HCT116 (cell line): ENCODE data around the gene MCRIP1. TPM values are rescaled to one million over a fixed set of nuclear protein-coding genes. Genes with fewer than 3 reads are reported as not detected.

Source experiments
- ATAC-seq: fragments of 200-7000 bp; cut with Tn5 transposase; 2 replicates; pipeline ENCODE4 v1.9.1; 2020; ENCODE audit warnings: mild to moderate bottlenecking, moderate library complexity
- BruUV-seq: library from RNA; stranded (reverse); fragments of 400-500 nt; replicated peaks from 2 replicates; lab custom pipeline; 2021; lab: Mats Ljungman, UMichigan
- CTCF ChIA-PET: fragments of 300-600 bp; sonication (Branson Sonifier 250); formaldehyde crosslinking; loops from one replicate; lab custom pipeline; 2021; ENCODE audit warnings: antibody characterized with exemption; lab: Charles Lee
- POLR2A ChIA-PET: fragments of 300-600, 350-600 bp; sonication (Branson Sonifier 250); formaldehyde crosslinking; loops from one replicate; lab custom pipeline; 2021; ENCODE audit warnings: antibody characterized with exemption; lab: Charles Lee
- RAD21 ChIA-PET, 2 experiments: fragments of 300-600 bp; sonication (Branson Sonifier 250); formaldehyde crosslinking; loops; one replicate each; lab custom pipeline; 2023; ENCODE audit warnings: low total read pairs in 2 of 2; ENCODE audit not compliant: uncharacterized antibody in 2 of 2, unreplicated experiment in 2 of 2, low non-redundant PET in 1 of 2; lab: Charles Lee
- DNase-seq: peaks from one replicate; pipeline ENCODE4 v3.0.0-alpha.2; 2010; ENCODE audit warnings: low read depth, low spot score
- H2AFZ ChIP-seq: fragments of 200-600 bp; shearing (Covaris generic), sonication (generic); 2 replicates; pipeline ENCODE4 v1.6.1; 2017; ENCODE audit warnings: low read depth, mixed run types, mixed read lengths, antibody characterized with exemption, low read length; ENCODE audit not compliant: poor library complexity, severe bottlenecking
- H3K27ac ChIP-seq: 2 replicates; pipeline ENCODE4 v1.5.1; 2012; ENCODE audit warnings: low read depth, low read length
- H3K27me3 ChIP-seq: fragments of 200-600 bp; sonication (generic); 2 replicates; pipeline ENCODE4 v1.6.1; 2016; ENCODE audit warnings: mixed run types, low read length, mixed read lengths; ENCODE audit not compliant: insufficient read depth
- H3K36me3 ChIP-seq, 2 experiments: fragments of 200-500 bp in 1 of 2; fragments of 200-600 bp in 1 of 2; sonication (Bioruptor generic) in 1 of 2; sonication (generic) in 1 of 2; 2 replicates each; pipeline versions ENCODE4 v1.5.1 to v1.6.1; 2014 to 2016; ENCODE audit warnings: low read length in 2 of 2, inconsistent platforms in 1 of 2, mixed read lengths in 1 of 2, mixed run types in 1 of 2; ENCODE audit not compliant: insufficient read depth in 2 of 2, control insufficient read depth in 1 of 2
- H3K4me1 ChIP-seq, 2 experiments: fragments of 200-600 bp in 1 of 2; sonication (generic) in 1 of 2; 2 replicates each; pipeline versions ENCODE4 v1.5.1 to v1.6.1; 2012 to 2017; ENCODE audit warnings: low read length in 2 of 2, inconsistent platforms in 1 of 2, mild to moderate bottlenecking in 1 of 2, mixed read lengths in 1 of 2, mixed run types in 1 of 2, moderate library complexity in 1 of 2; ENCODE audit not compliant: insufficient read depth in 2 of 2, control insufficient read depth in 1 of 2
- H3K4me2 ChIP-seq: fragments of 200-600 bp; sonication (generic); 2 replicates; pipeline ENCODE4 v1.6.1; 2017; ENCODE audit warnings: mixed run types, low read length, mixed read lengths
- H3K4me3 ChIP-seq, 2 experiments: fragments of 200-600 bp in 1 of 2; sonication (generic) in 1 of 2; replicated peaks in 1 of 2; 2 replicates each; pipeline ENCODE4 v1.5.1; 2011 to 2016; ENCODE audit warnings: low read length in 2 of 2, control low read depth in 1 of 2, low read depth in 1 of 2, mild to moderate bottlenecking in 1 of 2, mixed read lengths in 1 of 2, mixed run types in 1 of 2
- H3K79me2 ChIP-seq: fragments of 200-600 bp; sonication (generic); 2 replicates; pipeline ENCODE4 v1.6.1; 2017; ENCODE audit warnings: mild to moderate bottlenecking, mixed run types, low read length, moderate library complexity, mixed read lengths; ENCODE audit not compliant: insufficient read depth
- H3K9ac ChIP-seq: fragments of 200-600 bp; sonication (generic); 2 replicates; pipeline ENCODE4 v1.6.1; 2016; ENCODE audit warnings: low read length, mixed read lengths
- H3K9me2 ChIP-seq: fragments of 200-600 bp; sonication (generic), shearing (Covaris generic); 2 replicates; pipeline ENCODE4 v1.6.1; 2017; ENCODE audit warnings: mixed run types, mild to moderate bottlenecking, moderate library complexity; ENCODE audit not compliant: insufficient read depth
- H3K9me3 ChIP-seq, 2 experiments: fragments of 200-500 bp in 1 of 2; fragments of 200-600 bp in 1 of 2; sonication (Bioruptor generic) in 1 of 2; sonication (generic) in 1 of 2; 2 replicates each; pipeline ENCODE4 v1.6.1; 2014 to 2017; ENCODE audit warnings: low read length in 2 of 2, mixed read lengths in 2 of 2, inconsistent platforms in 1 of 2, low read depth in 1 of 2, mild to moderate bottlenecking in 1 of 2, mixed run types in 1 of 2, moderate library complexity in 1 of 2; ENCODE audit not compliant: control insufficient read depth in 1 of 2, insufficient read depth in 1 of 2
- H4K20me1 ChIP-seq: fragments of 200-600 bp; sonication (generic), shearing (Covaris generic); 2 replicates; pipeline ENCODE4 v1.6.1; 2017; ENCODE audit warnings: mixed run types, mild to moderate bottlenecking, moderate library complexity; ENCODE audit not compliant: insufficient read depth
- EGR1 ChIP-seq: IDR thresholded peaks from 2 replicates; pipeline ENCODE4 v1.6.1; 2012; ENCODE audit warnings: low read depth
- POLR2AphosphoS5 ChIP-seq: IDR thresholded peaks from 2 replicates; pipeline ENCODE4 v1.6.1; 2011; ENCODE audit warnings: mild to moderate bottlenecking, low read depth, low read length, moderate library complexity
- intact Hi-C: fragments of 100-400 bp; cut with micrococcal nuclease; formaldehyde crosslinking; loops from 2 replicates; pipeline ENCODE4 v1.10.0; 2022
- total RNA-seq: library from RNA; stranded (reverse); gene quantifications from one replicate; pipeline ENCODE4 v1.2.1, GENCODE V29; 2021; ENCODE audit not compliant: unreplicated experiment
- TF ChIP-seq, protein P1 (sequence below), 3 experiments: fragments of 200-600 bp in 1 of 3; sonication (generic) in 1 of 3; IDR thresholded peaks in 2 of 3; conservative IDR thresholded peaks in 1 of 3; 2 replicates each; pipeline ENCODE4 v1.5.1; 2012 to 2017; ENCODE audit warnings: low read depth in 2 of 3, low read length in 2 of 3, antibody characterized with exemption in 1 of 3, borderline replicate concordance in 1 of 3, control low read depth in 1 of 3, mild to moderate bottlenecking in 1 of 3, mixed read lengths in 1 of 3, mixed run types in 1 of 3, moderate library complexity in 1 of 3; ENCODE audit not compliant: insufficient read depth in 1 of 3

Gene MCRIP1
- total RNA-seq, 1 experiment from 2014 or later: 59.2 TPM

DNA sequence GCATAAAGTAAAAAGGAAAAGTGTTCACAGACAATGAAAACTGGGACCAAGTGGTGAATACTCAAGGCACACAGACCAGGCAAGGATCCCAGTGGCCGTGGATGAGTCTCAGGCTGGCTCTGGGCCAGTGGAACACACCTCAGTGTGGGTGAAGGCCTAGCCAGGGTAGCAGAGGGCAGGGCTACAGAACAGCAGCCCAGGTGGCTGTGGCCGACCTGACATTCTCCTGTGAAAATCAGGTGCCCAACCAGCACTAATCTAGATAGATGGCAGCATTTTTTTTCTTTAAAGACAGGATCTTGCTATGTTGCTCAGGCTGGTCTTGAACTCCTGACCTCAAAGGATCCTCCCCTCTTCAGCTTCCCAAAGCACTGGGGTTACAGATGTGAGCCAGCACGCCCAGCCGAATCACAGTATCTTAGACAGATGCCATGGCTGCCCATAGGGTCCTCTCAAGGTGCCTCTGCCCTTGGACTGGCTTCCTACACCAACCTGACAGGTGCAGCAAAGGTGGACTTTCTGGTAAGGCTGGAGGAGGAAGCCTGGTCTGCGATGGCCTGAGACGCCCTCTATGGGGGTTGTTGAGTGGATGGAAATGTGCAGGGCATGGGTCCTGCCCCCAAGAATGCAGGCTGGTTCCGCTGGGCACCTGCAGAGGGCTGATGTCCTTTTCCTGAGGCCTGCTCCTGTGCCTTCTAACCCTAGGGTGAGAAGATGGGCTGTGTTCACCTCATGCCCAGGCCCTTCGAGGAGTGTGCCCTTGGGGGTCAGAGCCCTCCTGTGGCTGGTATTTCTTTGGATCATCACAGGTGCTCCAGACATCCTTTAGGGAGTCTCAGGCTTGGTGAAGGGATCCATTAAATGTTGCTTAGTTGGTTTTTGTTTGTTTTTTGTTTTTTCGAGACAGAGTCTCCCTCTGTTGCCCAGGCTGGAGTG is 31.0 kb upstream of the MCRIP1 start:
- peaks cover 7% of the 10 kb centered on the region; the same call in 1 of the 2 replicates for H4K20me1 ChIP-seq
- intact Hi-C loops: no loop called here

More for the DNA sequence above, 31.0 kb upstream of the MCRIP1 start:
- Histone ChIP-seq H3K4me2 (peak overlapping the region; percentile 92; the same call in 1 of the 2 replicates), H3K27me3 (no peaks in the 10 kb centered on the region), H3K4me3 (no peak overlapping the region), H3K9ac (peak overlapping the region; percentile 8; the same call in 1 of the 2 replicates), H3K27ac (peak overlapping the region; percentile 42), H2AFZ (no peak overlapping the region), H3K9me3 (no peaks in the 10 kb centered on the region), H3K9me2 (no peaks in the 10 kb centered on the region), H3K36me3 (peaks cover 11 to 32% of the 10 kb centered on the region in 2 experiments; a peak in 3 of 4 replicates), H3K4me1 (peaks cover 40 to 75% of the 10 kb centered on the region in 2 experiments), H3K79me2 (peaks cover 66% of the 10 kb centered on the region)
- DNase-seq: no peak
- ChIA-PET POLR2A (interaction anchor here (1.0 kb wide), 1 partner anchor 9 kb away, joined by 3 read pairs; no protein-coding TSS in a partner anchor), CTCF (no interaction called here), RAD21 (no interaction called here)
- BruUV-seq: no TSS peak
- ATAC-seq: no peak
- TF ChIP-seq POLR2AphosphoS5 (peak; percentile 56), EGR1 (no peak)
- TF ChIP-seq, protein P1, sequence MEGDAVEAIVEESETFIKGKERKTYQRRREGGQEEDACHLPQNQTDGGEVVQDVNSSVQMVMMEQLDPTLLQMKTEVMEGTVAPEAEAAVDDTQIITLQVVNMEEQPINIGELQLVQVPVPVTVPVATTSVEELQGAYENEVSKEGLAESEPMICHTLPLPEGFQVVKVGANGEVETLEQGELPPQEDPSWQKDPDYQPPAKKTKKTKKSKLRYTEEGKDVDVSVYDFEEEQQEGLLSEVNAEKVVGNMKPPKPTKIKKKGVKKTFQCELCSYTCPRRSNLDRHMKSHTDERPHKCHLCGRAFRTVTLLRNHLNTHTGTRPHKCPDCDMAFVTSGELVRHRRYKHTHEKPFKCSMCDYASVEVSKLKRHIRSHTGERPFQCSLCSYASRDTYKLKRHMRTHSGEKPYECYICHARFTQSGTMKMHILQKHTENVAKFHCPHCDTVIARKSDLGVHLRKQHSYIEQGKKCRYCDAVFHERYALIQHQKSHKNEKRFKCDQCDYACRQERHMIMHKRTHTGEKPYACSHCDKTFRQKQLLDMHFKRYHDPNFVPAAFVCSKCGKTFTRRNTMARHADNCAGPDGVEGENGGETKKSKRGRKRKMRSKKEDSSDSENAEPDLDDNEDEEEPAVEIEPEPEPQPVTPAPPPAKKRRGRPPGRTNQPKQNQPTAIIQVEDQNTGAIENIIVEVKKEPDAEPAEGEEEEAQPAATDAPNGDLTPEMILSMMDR (IDR thresholded peaks at IDR 0.05 in 2 of 3, conservative IDR thresholded peaks at IDR 0.05 in 1 of 3; ENCODE audit: borderline replicate concordance in 1 of 3, insufficient read depth in 1 of 3, low read depth in 2 of 3, low read length in 2 of 3): peak in 2 of 3 experiments; percentile 33 to 39; a peak in 4 of 6 replicates
